ENCODE measurements around the gene ZNF132. TPM values are rescaled to one million over a fixed set of nuclear protein-coding genes. Genes with fewer than 3 reads are reported as not detected.

The ZNF132 gene
- total RNA-seq, 1 experiment from 2014 or later, result 2.6 TPM

DNA sequence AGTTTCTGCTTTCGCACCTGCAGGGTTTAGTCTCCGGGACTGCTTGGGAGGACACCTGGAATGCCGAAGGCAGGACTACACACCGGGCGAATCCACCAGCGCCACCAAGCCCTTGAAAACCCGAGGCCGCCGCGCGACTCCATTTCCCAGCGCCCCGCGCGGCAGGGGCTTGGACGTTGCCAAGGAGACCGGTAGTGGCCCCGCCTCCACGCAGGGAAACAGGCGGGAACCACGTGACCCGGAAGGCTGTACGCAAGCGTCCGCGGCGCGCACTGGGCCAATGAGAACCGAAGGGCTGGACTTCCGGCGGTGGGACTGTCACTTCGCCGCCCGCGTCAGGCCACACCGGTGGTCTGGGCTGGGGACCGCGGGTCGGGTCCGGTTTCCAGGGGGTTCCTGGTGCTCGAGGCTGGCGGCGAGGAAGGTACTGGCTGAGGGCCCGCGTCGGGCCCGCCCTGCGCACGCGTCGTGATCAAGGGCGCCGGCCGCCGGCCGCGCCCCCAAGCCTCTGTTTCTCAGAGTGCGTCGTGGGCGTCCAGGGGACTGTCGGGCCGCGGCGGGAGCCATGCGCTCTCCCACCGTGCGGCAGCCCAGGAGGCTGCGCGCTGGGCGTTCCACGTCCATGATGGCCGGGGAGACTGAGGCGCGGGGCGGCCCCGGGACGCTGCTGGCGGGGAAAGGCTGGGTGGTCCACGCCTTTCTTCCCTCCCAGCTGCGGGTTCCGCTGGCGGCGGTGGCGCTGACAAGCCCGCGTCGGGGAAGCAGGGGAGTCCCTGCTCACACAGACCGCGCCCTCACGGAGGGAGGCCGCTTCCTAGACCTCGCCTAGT lies 27.0 kb upstream of the ZNF132 start, which contains the start of gene ZNF324 (continued):
- TF ChIP-seq, protein P1, sequence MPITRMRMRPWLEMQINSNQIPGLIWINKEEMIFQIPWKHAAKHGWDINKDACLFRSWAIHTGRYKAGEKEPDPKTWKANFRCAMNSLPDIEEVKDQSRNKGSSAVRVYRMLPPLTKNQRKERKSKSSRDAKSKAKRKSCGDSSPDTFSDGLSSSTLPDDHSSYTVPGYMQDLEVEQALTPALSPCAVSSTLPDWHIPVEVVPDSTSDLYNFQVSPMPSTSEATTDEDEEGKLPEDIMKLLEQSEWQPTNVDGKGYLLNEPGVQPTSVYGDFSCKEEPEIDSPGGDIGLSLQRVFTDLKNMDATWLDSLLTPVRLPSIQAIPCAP (CRISPR knock-in tag; IDR thresholded peaks at IDR 0.05), result no peak
- TF ChIP-seq ATF2 (CRISPR knock-in tag; IDR thresholded peaks at IDR 0.05; ENCODE audit: borderline replicate concordance, low read depth) (no peak), ZNF396 (CRISPR knock-in tag; IDR thresholded peaks at IDR 0.05; ENCODE audit: borderline replicate concordance) (no peak), ARID4B (CRISPR knock-in tag; IDR thresholded peaks at IDR 0.05; ENCODE audit: borderline replicate concordance) (no peak), ESRRA (CRISPR knock-in tag; IDR thresholded peaks at IDR 0.05; ENCODE audit: borderline replicate concordance) (no peak), PREB (CRISPR knock-in tag; IDR thresholded peaks at IDR 0.05; ENCODE audit: borderline replicate concordance) (no peak), ZBTB21 (CRISPR knock-in tag; IDR thresholded peaks at IDR 0.05; ENCODE audit: borderline replicate concordance) (no peak), NFE2L1 (CRISPR knock-in tag; IDR thresholded peaks at IDR 0.05) (no peak), ZMAT4 (CRISPR knock-in tag; IDR thresholded peaks at IDR 0.05) (no peak), ZNF671 (CRISPR knock-in tag; IDR thresholded peaks at IDR 0.05) (no peak), ZNF317 (CRISPR knock-in tag; IDR thresholded peaks at IDR 0.05; ENCODE audit: borderline replicate concordance, low read depth) (no peak), E2F1 (CRISPR knock-in tag; IDR thresholded peaks at IDR 0.05) (no peak), ZNF219 (CRISPR knock-in tag; IDR thresholded peaks at IDR 0.05; ENCODE audit: borderline replicate concordance) (no peak), PRDM15 (CRISPR knock-in tag; IDR thresholded peaks at IDR 0.05) (no peak), NR3C1 (CRISPR knock-in tag; conservative IDR thresholded peaks at IDR 0.05; ENCODE audit: low read depth) (no peak), ETV6 (CRISPR knock-in tag; IDR thresholded peaks at IDR 0.05) (no peak)
- TF ChIP-seq, protein P2, sequence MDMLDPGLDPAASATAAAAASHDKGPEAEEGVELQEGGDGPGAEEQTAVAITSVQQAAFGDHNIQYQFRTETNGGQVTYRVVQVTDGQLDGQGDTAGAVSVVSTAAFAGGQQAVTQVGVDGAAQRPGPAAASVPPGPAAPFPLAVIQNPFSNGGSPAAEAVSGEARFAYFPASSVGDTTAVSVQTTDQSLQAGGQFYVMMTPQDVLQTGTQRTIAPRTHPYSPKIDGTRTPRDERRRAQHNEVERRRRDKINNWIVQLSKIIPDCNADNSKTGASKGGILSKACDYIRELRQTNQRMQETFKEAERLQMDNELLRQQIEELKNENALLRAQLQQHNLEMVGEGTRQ (CRISPR knock-in tag; IDR thresholded peaks at IDR 0.05), result peak; percentile 98
- TF ChIP-seq, protein P3, sequence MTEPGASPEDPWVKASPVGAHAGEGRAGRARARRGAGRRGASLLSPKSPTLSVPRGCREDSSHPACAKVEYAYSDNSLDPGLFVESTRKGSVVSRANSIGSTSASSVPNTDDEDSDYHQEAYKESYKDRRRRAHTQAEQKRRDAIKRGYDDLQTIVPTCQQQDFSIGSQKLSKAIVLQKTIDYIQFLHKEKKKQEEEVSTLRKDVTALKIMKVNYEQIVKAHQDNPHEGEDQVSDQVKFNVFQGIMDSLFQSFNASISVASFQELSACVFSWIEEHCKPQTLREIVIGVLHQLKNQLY (CRISPR knock-in tag; IDR thresholded peaks at IDR 0.05), result no peak
- TF ChIP-seq, protein P4, sequence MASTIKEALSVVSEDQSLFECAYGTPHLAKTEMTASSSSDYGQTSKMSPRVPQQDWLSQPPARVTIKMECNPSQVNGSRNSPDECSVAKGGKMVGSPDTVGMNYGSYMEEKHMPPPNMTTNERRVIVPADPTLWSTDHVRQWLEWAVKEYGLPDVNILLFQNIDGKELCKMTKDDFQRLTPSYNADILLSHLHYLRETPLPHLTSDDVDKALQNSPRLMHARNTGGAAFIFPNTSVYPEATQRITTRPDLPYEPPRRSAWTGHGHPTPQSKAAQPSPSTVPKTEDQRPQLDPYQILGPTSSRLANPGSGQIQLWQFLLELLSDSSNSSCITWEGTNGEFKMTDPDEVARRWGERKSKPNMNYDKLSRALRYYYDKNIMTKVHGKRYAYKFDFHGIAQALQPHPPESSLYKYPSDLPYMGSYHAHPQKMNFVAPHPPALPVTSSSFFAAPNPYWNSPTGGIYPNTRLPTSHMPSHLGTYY (CRISPR knock-in tag; IDR thresholded peaks at IDR 0.05), result no peak
- TF ChIP-seq, protein P5, sequence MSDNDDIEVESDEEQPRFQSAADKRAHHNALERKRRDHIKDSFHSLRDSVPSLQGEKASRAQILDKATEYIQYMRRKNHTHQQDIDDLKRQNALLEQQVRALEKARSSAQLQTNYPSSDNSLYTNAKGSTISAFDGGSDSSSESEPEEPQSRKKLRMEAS (CRISPR knock-in tag; IDR thresholded peaks at IDR 0.05), result peak; percentile 81
